HG02973 (cell line): ENCODE results near the gene PRKN.

ENCODE experiments used
- ATAC-seq: cut with Tn5 transposase; IDR thresholded peaks from one replicate; pipeline ENCODE4 v1.9.1; 2021; ENCODE audit warnings: moderate library complexity; ENCODE audit not compliant: unreplicated experiment

The PRKN gene

GRCh38 chr6:161414180-161414579, 1313.4 kb downstream of the PRKN start:
- ATAC-seq = no peak

- no peak for ATAC-seq
Observed at GRCh38 chr6:161413355-161413771, 1314.2 kb downstream of the PRKN start.

DNA sequence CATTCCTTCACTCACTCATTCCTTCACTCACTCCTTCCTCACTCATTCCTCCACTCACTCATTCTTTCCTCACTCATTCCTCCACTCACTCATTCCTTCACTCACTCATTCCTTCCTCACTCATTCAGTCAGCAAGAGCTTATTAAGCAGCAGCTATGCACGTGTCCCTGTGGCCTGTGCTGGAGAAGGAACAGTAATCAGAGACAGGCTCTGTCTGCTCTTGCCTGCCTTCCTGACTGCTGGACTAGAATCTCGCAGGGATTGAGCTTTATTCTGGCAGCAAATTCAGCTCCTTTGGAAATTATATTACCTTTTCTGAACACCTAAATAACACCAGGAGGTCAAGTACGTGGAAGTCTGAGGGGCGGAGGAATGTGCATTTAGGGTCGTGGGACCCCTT, 1314.8 kb downstream of the PRKN start:
- no peak for ATAC-seq

DNA sequence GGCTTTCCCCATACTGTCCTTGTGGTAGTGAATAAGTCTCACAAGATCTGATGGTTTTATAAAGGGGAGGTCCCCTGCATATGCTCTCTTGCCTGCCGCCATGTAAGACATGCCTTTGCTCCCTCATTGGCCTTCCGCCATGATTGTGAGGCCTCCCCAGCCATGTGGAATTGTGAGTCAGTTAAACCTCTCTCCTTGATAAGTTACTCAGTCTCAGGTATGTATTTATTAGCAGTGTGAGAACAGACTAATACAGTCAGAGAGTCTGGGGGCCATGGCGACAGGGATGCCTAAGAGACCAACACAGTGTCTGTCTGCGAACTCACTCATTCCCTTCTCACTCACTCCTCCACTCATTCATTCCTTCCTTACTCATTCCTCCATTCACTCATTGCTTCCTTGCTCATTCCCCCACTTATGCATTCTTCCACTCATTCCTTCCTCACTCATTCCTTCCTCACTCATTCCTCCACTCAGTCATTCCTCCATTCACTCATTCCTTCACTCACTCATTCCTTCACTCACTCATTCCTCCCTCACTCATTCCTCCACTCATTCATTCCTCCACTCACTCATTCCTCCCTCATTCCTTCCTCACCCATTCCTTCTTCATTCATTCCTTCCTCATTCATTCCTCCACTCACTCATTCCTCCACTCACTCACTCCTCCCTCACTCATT, 1316.2 kb downstream of the PRKN start:
- ATAC-seq = no peak

- ATAC-seq = no peak
Observed at GRCh38 chr6:161410736-161411135, 1316.8 kb downstream of the PRKN start.

- ATAC-seq = no peak
Observed at GRCh38 chr6:161410076-161410475, 1317.5 kb downstream of the PRKN start.

GRCh38 chr6:161409353-161409752, 1318.2 kb downstream of the PRKN start:
- no peak for ATAC-seq

- ATAC-seq = no peak
Observed at GRCh38 chr6:161408041-161408440, 1319.5 kb downstream of the PRKN start.

GRCh38 chr6:161407581-161407980, 1320.0 kb downstream of the PRKN start:
- no peak for ATAC-seq

DNA sequence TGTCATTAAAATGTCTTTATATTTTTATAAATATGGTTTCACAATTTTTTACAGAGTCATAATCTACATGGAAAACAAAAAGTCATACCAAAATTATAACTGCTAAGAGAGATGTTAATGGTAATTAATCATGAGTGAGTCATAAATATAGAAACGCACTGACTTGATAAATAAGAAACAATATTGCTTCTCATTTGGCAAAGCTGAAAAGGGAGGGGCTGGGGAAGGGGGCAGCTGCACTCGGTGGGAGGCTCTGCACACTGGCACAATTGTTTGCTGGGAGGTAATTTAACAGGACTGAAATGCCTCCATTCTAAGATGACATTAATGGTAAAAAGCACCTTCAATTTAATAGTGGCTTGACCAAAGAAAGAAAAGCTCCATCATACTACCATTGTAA, 1320.5 kb downstream of the PRKN start:
- no peak for ATAC-seq

DNA sequence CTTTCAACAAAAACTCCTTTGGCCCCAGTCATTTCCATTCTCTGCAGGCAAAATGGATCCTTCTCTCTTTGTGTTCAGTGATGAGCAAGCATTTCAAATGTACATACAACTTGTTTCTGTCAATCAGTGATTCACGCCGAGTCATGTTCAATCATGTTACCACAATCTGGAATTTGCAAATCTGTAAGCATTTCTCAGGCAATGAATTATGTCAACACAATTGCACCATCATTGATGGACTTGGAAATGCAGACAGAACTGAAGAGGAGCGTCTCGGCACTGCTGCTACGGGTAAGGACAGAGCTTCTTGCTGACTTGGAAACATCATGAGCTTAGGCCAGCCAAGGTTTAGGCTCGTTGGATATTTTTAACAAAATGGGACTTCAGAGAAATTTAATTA, 1320.9 kb downstream of the PRKN start:
- no peak for ATAC-seq

DNA sequence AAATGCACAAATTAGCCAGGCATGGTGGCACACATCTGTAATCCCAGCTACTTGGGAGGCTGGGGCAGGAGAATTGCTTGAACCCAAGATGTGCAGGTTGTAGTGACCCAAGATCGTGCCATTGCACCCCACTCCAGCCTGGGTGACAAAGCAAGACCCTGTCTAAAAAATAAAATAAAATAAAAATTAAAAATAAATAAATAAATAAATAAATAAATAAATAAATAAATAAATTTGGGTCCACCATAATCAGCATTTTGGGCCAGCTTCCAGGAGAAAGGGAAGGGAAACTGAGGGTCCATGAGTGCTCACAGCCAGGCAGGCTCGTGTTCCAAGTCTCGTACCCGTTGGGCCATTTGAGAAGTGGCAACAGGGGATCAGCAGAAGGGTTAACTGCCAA, 1322.1 kb downstream of the PRKN start:
- ATAC-seq = no peak

DNA sequence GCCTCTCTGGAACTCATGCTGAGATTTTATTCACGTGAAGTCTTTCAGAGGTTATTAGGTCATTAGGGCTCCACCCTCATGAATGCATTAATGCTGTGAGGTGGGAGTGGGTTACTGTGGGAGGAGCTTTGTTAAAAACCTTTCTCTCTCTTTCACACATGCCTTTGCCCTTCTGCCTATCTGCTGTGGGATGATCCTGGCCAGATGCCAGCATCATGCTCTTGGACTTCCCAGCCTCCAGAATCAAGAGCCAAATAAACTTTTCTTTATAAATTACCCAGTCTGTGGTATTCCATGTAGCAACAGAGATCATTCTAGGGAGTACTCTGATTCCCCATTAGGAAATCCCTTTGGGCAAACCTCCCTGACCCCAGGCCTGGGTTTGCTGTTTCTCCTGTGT, 1323.8 kb downstream of the PRKN start:
- no peak for ATAC-seq

DNA sequence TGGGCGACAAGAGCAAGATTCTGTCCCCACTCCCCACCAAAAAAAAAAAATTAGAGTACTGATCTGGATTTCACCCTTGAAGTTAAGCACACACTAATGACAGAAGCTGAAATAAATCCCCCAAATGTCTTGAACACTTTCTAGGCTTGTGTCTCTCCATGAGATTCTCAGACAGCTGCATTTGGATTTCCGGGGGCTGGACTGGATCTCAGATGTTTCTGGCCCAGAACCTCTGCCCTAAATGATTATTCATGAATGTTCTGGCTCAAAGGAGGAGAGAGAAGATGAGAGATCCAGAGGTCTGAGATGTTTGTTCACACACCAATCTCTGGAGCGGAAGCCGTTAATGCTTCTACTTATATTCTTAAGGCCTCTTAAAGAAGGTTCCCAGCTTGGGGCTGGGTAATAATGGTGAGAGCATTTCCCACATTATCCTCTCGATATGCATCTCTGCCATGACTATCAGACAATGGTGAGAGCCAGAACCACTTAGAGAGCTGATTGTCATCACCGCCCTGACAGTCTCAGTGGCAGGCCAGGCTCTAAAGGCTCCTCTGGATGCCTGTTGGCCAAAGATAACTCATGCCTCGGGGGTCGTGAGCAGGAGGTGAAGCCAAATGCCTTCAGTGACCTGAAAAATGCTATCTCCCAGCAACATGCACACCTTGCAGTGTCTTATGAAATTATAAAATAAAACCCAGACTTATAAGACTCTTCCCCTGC, 1325.8 kb downstream of the PRKN start:
- ATAC-seq = no peak

- no peak for ATAC-seq
Observed at GRCh38 chr6:161400671-161401070, 1326.9 kb downstream of the PRKN start.

DNA sequence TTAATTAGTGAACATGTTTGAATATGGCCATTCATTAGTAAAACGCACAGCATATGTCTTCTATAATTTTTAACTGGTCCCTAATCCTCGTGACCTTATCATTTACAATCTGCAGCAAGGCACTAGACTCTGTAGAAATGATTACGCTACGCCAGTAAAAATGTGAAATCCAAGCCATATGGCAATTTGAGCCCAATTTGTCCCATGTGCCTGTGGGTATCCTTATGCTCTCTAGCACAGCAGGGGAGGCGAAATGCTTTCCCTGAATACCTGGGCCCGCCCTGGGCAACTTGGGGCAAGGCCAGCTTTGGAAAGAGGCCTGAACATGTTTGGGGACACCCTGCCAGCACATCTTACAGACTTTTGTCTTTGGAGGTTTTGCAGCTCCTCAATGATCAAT, 1331.0 kb downstream of the PRKN start:
- no peak for ATAC-seq

- no peak for ATAC-seq
Observed at GRCh38 chr6:161395716-161396231, 1331.8 kb downstream of the PRKN start.

DNA sequence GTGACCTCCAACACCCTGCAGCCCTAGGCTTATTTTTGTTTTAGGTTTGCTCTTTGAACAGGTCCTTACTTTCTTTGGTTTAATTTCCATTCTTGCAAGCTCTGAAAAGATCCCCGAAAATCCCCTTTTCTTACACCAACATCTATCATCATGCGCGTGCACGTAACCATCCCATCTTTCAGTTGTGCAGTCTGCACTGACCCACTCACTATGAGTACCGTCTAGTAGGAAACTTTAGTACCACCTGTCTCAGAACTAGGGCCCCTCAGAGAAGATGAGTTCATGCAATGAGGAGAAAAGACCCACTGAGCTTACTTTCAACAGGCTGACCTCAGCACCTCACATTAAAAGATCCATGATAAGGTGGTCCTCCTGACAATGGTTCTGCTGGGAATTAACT, 1333.1 kb downstream of the PRKN start:
- ATAC-seq = no peak

DNA sequence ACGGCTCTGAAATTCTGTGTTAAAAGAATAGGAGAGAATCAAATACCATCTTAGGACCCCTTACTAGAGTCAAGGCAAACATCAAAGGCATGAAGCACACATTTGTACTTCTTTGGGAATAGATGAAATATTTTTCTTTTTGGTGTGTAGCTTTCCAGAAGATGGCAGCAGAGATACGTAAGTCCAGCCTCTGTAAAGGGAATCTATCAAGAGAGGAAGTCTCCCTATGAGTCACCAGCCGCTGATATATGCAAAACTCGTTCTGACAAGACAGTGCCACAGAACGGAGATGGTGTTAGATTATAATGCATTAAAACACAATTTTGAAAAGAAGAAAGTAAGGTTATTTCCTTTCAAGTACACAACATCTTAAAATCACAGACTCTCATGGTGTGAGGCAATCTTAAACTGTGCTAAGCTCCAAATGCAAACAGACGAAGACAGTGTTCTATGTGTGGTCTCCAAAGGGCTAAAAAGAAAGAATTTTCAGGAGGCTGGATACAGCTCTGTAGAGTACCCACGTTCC, 1333.7 kb downstream of the PRKN start:
- ATAC-seq = peak; percentile 100

- ATAC-seq = no peak
Observed at GRCh38 chr6:161393292-161393691, 1334.3 kb downstream of the PRKN start.

DNA sequence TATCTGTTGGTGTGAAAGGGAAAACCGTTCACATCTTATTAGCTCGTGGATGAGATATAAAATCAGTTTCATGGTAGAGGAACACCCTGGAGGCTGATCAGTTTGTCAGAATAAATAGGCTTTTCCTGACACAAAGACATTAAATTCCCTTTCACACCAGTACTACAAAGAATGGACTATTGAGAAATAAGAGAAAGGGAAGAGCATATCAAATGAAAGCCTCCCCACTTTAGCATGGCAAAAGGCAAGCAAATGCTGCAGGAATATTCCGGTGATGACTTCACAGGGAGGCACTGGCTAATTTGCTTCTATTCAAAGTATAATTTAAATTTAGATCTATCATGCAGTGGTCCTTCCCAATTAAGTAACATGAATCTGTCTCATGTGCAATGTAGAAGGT, 1337.8 kb downstream of the PRKN start:
- no peak for ATAC-seq

DNA sequence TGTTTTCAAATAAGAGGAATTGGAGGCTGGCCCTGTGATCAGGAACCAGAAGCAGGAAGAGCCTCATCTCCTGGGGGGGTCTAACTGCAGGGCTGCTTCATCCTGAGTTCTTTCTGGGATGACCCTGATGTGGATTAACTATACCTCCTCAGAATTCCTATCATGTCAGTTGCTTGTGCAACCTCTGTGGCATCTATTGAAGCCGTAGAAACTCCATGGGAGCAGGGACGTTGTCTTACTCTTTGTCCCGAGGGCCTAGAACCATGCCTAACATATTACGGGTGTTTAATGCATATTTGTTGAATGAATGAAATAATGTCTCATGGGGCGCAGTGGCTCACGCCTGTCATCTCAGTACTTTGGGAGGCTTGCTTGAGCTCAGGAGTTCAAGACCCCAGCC, 1343.6 kb downstream of the PRKN start:
- no peak for ATAC-seq
